MM.1S (cell line): ENCODE results near the gene DEPDC5.

Experiments used
- DNase-seq: peaks from one replicate; pipeline ENCODE4 v3.0.0-alpha.2; 2015
- H2AFZ ChIP-seq: fragments of 300-600 bp; sonication (generic); 2 replicates; pipeline ENCODE4 v1.6.0; 2016; ENCODE audit warnings: antibody characterized with exemption, low read length
- H3F3A ChIP-seq: fragments of 300-600 bp; sonication (generic); 2 replicates; pipeline ENCODE4 v1.6.1; 2016; ENCODE audit warnings: mild to moderate bottlenecking, antibody characterized with exemption, low read length, moderate library complexity, mixed read lengths; ENCODE audit not compliant: insufficient read depth
- H3K27ac ChIP-seq: fragments of 300-600 bp; sonication (generic); 2 replicates; pipeline ENCODE4 v1.5.1; 2016; ENCODE audit warnings: mild to moderate bottlenecking, low read length
- H3K27me3 ChIP-seq: fragments of 300-600 bp; sonication (generic); replicated peaks from 2 replicates; pipeline ENCODE4 v1.6.0; 2016; ENCODE audit warnings: low read length; ENCODE audit not compliant: insufficient read depth
- H3K36me3 ChIP-seq: fragments of 300-600 bp; sonication (generic); replicated peaks from 2 replicates; pipeline ENCODE4 v1.6.1; 2016; ENCODE audit warnings: mild to moderate bottlenecking, low read length, mixed read lengths; ENCODE audit not compliant: insufficient read depth
- H3K4me1 ChIP-seq: fragments of 300-600 bp; sonication (generic); 2 replicates; pipeline ENCODE4 v1.6.1; 2016; ENCODE audit warnings: low read length, mixed read lengths
- H3K4me2 ChIP-seq: fragments of 300-600 bp; sonication (generic); 2 replicates; pipeline ENCODE4 v1.6.0; 2016; ENCODE audit warnings: low read depth, low read length
- H3K4me3 ChIP-seq: fragments of 300-600 bp; sonication (generic); 2 replicates; pipeline ENCODE4 v1.5.1; 2016; ENCODE audit warnings: low read length, mixed read lengths
- H3K79me2 ChIP-seq: fragments of 300-600 bp; sonication (generic); 2 replicates; pipeline ENCODE4 v1.6.1; 2016; ENCODE audit warnings: mixed run types, low read length, mixed read lengths
- H3K9ac ChIP-seq: fragments of 300-600 bp; sonication (generic); 2 replicates; pipeline ENCODE4 v1.6.1; 2016; ENCODE audit warnings: low read length, mixed read lengths
- H3K9me2 ChIP-seq: fragments of 300-600 bp; sonication (generic); replicated peaks from 2 replicates; pipeline ENCODE4 v1.6.1; 2016; ENCODE audit warnings: mild to moderate bottlenecking, low read length, mixed read lengths; ENCODE audit not compliant: insufficient read depth
- H3K9me3 ChIP-seq: fragments of 300-600 bp; sonication (generic); replicated peaks from 2 replicates; pipeline ENCODE4 v1.6.1; 2016; ENCODE audit warnings: mild to moderate bottlenecking, low read length, mixed read lengths; ENCODE audit not compliant: insufficient read depth
- H4K20me1 ChIP-seq: fragments of 300-600 bp; sonication (generic); 2 replicates; pipeline ENCODE4 v1.6.1; 2016; ENCODE audit warnings: mild to moderate bottlenecking, low read length, moderate library complexity, mixed read lengths; ENCODE audit not compliant: insufficient read depth
- EZH2 ChIP-seq: fragments of 300-600 bp; sonication (generic); optimal IDR thresholded peaks from 2 replicates; pipeline ENCODE3; 2017; ENCODE audit warnings: low read depth, mild to moderate bottlenecking, antibody characterized with exemption, low read length, mixed read lengths
- EZH2phosphoT487 ChIP-seq: fragments of 300-600 bp; sonication (generic); IDR thresholded peaks from 2 replicates; pipeline ENCODE4 v1.6.1; 2018; ENCODE audit warnings: antibody characterized with exemption, low read length
- TF ChIP-seq, protein P1 (sequence below): fragments of 300-600 bp; sonication (generic); IDR thresholded peaks from 2 replicates; pipeline ENCODE4 v1.5.1; 2016; ENCODE audit warnings: antibody characterized with exemption, low read length, mixed read lengths

DEPDC5 gene

DNA sequence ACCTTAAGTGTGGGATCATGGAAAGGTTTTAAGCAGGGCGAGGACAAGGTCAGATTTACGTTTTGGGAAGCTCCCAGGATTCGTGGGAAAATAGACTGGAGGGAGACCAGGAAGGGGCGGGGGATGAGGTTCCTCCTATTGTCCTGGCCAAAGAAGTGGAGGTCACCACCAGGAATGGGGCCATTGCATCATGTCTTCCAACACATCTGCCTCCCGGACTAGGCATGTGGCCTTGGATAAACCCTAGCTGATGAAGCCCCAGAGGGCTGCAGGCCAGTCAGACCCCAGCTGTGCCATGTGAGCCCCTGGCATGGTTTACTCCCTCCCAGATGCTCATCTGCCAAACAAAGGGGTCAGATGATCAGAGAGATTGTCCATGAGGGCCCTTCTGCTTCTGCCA, 179.0 kb downstream of the DEPDC5 start:
- Histone ChIP-seq H3K9me3 (no peaks in the 10 kb centered on the region), H3K4me2 (no peak overlapping the region), H3K79me2 (no peaks in the 10 kb centered on the region), H3K27ac (no peak overlapping the region), H3K4me3 (no peak overlapping the region), H3K9ac (no peak overlapping the region), H3K36me3 (no peaks in the 10 kb centered on the region), H4K20me1 (no peaks in the 10 kb centered on the region), H3K27me3 (no peaks in the 10 kb centered on the region), H3K4me1 (no peaks in the 10 kb centered on the region), H2AFZ (no peak overlapping the region), H3K9me2 (no peaks in the 10 kb centered on the region), H3F3A (no peaks in the 10 kb centered on the region)
- no peak for TF ChIP-seq EZH2
- TF ChIP-seq, protein P1, sequence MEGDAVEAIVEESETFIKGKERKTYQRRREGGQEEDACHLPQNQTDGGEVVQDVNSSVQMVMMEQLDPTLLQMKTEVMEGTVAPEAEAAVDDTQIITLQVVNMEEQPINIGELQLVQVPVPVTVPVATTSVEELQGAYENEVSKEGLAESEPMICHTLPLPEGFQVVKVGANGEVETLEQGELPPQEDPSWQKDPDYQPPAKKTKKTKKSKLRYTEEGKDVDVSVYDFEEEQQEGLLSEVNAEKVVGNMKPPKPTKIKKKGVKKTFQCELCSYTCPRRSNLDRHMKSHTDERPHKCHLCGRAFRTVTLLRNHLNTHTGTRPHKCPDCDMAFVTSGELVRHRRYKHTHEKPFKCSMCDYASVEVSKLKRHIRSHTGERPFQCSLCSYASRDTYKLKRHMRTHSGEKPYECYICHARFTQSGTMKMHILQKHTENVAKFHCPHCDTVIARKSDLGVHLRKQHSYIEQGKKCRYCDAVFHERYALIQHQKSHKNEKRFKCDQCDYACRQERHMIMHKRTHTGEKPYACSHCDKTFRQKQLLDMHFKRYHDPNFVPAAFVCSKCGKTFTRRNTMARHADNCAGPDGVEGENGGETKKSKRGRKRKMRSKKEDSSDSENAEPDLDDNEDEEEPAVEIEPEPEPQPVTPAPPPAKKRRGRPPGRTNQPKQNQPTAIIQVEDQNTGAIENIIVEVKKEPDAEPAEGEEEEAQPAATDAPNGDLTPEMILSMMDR, result no peak
- TF ChIP-seq EZH2phosphoT487, result no peak
- no peak for DNase-seq

DNA sequence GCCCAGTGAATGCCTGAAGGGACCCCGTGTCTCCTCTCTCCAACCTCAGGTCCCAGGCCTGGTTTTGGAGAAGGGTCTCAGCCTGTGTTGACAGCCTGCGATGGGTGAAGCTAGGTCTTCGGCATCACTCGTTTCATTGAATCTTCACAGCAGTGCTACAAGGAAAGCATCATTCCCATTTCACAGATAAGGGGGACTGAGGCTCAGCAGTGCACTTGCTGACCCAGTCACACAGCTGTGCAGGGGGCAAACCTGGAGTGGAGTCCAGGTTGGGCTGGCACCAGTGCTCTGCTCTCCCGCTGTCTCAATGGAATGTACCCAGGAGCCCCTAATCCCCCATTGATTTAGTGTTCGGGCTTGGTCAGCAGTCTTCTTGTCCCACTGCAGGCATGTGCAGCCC, 179.6 kb downstream of the DEPDC5 start:
- Histone ChIP-seq H3K9ac (no peak overlapping the region), H3K4me1 (no peaks in the 10 kb centered on the region), H3F3A (no peaks in the 10 kb centered on the region), H2AFZ (no peak overlapping the region), H3K79me2 (no peaks in the 10 kb centered on the region), H3K36me3 (no peaks in the 10 kb centered on the region), H4K20me1 (no peaks in the 10 kb centered on the region), H3K27me3 (no peaks in the 10 kb centered on the region), H3K27ac (no peak overlapping the region), H3K9me2 (no peaks in the 10 kb centered on the region), H3K4me3 (no peak overlapping the region), H3K9me3 (no peaks in the 10 kb centered on the region), H3K4me2 (no peak overlapping the region)
- DNase-seq, result no peak
- TF ChIP-seq, protein P1, result no peak
- TF ChIP-seq EZH2 (no peak), EZH2phosphoT487 (no peak)

DNA sequence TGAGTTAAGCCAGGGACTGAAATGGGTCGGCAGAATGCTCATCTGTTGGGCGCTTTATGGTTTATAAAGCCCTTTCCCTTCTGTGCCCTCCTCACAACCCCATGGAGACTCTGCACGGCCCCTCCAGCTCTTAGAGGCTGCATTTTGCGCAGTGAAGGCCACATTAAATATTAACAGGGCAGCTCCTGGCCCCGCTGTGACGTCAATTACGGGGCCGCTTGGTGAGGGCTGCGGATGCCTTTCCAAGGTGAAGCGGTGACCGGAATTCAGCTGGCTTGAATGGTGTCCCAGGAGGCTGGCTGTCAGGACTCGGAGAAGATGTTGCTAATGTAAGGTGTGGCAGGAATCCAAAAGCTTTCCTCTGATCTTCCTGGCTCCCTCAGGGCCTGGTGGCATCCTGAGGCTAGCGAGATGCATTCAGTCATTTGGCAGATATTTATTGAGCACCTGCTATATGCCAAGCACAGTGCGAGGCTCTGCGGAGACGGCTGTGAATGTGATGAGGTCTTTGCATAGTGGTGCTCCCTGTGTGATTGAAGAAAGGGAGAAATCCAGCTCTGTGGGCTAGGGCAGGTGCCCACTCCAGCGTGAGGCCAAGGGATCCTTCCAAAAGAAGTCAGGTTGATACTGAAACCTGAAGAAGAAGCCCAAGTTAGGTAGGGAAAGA, 180.1 kb downstream of the DEPDC5 start:
- no peaks in the 10 kb centered on the region for H3K79me2 ChIP-seq
- TF ChIP-seq EZH2phosphoT487, result no peak
- TF ChIP-seq EZH2, result no peak
- TF ChIP-seq, protein P1, result no peak
- H2AFZ ChIP-seq, result no peak overlapping the region
- no peak overlapping the region for H3K9ac ChIP-seq
- no peaks in the 10 kb centered on the region for H4K20me1 ChIP-seq
- no peaks in the 10 kb centered on the region for H3K4me1 ChIP-seq
- H3F3A ChIP-seq, result no peaks in the 10 kb centered on the region
- no peaks in the 10 kb centered on the region for H3K9me3 ChIP-seq
- no peaks in the 10 kb centered on the region for H3K9me2 ChIP-seq
- H3K4me3 ChIP-seq, result no peak overlapping the region
- no peak overlapping the region for H3K27ac ChIP-seq
- no peaks in the 10 kb centered on the region for H3K36me3 ChIP-seq
- H3K27me3 ChIP-seq, result no peaks in the 10 kb centered on the region
- no peak overlapping the region for H3K4me2 ChIP-seq
- DNase-seq, result no peak
